Prostate gland (tissue), 2 donors: Measurements from ENCODE around the gene RYR1. TPM values are rescaled to one million over a fixed set of nuclear protein-coding genes. Genes with fewer than 3 reads are reported as not detected.

Experiments used
- DNase-seq: peaks from one replicate; pipeline ENCODE4 v3.0.0-alpha.2; 2019; ENCODE audit warnings: low spot score
- H3K27ac ChIP-seq, 2 donors: fragments of 200-600 bp; sonication (generic); 2 replicates each; pipeline ENCODE4 v1.5.1; 2017 to 2019
- H3K27me3 ChIP-seq: fragments of 200-600 bp; sonication (generic); replicated peaks from 2 replicates; pipeline ENCODE4 v1.5.1; 2019; ENCODE audit not compliant: insufficient read depth
- H3K36me3 ChIP-seq, 2 donors: fragments of 200-600 bp; sonication (generic); 1 replicate in 1 of 2; 2 replicates in 1 of 2; pipeline versions ENCODE4 v1.5.1 to v1.8.1; 2017 to 2019
- H3K4me1 ChIP-seq: fragments of 200-600 bp; sonication (generic); replicated peaks from 2 replicates; pipeline ENCODE4 v1.5.1; 2019
- H3K4me3 ChIP-seq, 2 donors: fragments of 200-600 bp; sonication (generic); 2 replicates each; pipeline ENCODE4 v1.5.1; 2017 to 2019
- H3K9me3 ChIP-seq: fragments of 200-600 bp; sonication (generic); 2 replicates; pipeline ENCODE4 v1.5.1; 2017
- CTCF ChIP-seq, 4 experiments: fragments of 200-600 bp in 2 of 4; fragments of 450-650 bp in 2 of 4; sonication (generic) in 2 of 4; IDR thresholded peaks; 1 replicate in 3 of 4; 2 replicates in 1 of 4; pipeline ENCODE4 v1.5.1; 2016 to 2019; ENCODE audit warnings: antibody characterized with exemption in 4 of 4, mild to moderate bottlenecking in 2 of 4, moderate library complexity in 2 of 4
- POLR2A ChIP-seq: fragments of 450-650 bp; IDR thresholded peaks from one replicate; pipeline ENCODE4 v1.6.1; 2016; ENCODE audit warnings: antibody characterized with exemption, mild to moderate bottlenecking
- POLR2AphosphoS5 ChIP-seq: sonication (generic); formaldehyde crosslinking; IDR thresholded peaks from one replicate; pipeline ENCODE4 v1.6.1; 2017; ENCODE audit warnings: antibody characterized with exemption
- WGBS: methylation state at CpG from one replicate; pipeline ENCODE4 v1.1.5; 2018; 5-methylcytosine and 5-hydroxymethylcytosine counted together
- intact Hi-C: fragments of 100-400 bp; cut with DNase I; formaldehyde crosslinking; loops from one replicate; pipeline ENCODE4 v1.14.2; 2022
- total RNA-seq, 2 donors: library from RNA; depleted of rRNA; stranded (reverse); fragments of >200 nt; gene quantifications; one replicate each; pipeline ENCODE4 v1.1.0, GENCODE V29; 2016

The RYR1 gene
- total RNA-seq, 2 donors from 2014 or later: 5.7 to 8.6 TPM

DNA sequence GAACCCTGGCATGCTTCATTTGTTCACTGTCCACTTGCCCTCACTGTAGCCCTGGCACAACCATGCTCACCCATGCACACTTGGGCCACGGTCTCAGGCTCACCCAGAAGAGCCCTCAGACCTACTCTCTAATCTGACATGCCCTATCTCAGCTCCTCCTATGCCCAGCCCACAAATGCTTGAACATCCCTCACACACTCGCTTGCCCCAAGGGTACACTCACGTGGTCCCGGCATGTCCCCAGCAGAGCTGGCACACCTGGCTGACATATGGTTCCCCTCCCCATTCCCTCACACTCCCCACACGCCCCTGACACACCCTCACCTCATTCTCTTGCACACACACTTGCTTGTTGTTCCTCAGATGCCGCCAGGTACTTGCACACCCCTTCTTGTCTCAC lies 128.6 kb downstream of the RYR1 start:
- no peak overlapping the region for H3K4me3 ChIP-seq
- H3K36me3 ChIP-seq: no peaks in the 10 kb centered on the region
- H3K4me1 ChIP-seq: no peaks in the 10 kb centered on the region
- H3K9me3 ChIP-seq: no peaks in the 10 kb centered on the region
- no peak for TF ChIP-seq CTCF (IDR thresholded peaks at IDR 0.05)
- TF ChIP-seq POLR2A: no peak
- TF ChIP-seq POLR2AphosphoS5: no peak
- no peaks in the 10 kb centered on the region for H3K27me3 ChIP-seq
- 70% methylated on average over 6 of the region's 6 CpGs for WGBS
- no peak overlapping the region for H3K27ac ChIP-seq
- no peak for DNase-seq
- intact Hi-C loops: no loop called here

DNA sequence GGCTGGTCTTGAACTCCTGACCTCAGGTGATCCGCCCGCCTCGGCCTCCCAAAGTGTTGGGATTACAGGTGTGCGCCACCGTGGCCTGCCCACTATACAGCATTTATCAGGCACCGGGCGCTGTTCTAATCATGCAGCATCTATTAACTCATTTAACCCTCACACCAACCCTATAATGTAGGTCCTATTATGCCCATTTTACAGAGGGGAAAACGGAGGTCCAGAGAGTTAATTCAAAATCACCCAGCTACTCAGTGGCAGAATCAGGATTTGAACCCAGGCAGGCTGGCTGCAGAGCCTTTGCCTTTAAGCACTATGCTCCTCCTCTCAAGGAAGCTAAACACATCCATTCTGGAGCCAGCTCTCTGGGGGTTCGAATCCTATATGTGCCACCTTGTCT lies 130.0 kb downstream of the RYR1 start:
- Histone ChIP-seq H3K27me3 (no peaks in the 10 kb centered on the region), H3K4me1 (no peaks in the 10 kb centered on the region), H3K9me3 (no peaks in the 10 kb centered on the region), H3K4me3 (no peak overlapping the region), H3K27ac (no peak overlapping the region), H3K36me3 (no peaks in the 10 kb centered on the region)
- TF ChIP-seq POLR2A: no peak
- TF ChIP-seq POLR2AphosphoS5: no peak
- TF ChIP-seq CTCF (IDR thresholded peaks at IDR 0.05): no peak
- intact Hi-C loops: no loop called here
- WGBS: 93% methylated on average over 9 of the region's 9 CpGs
- no peak for DNase-seq

GRCh38 chr19:38564981-38565690 lies 131.6 kb downstream of the RYR1 start:
- H3K4me3 ChIP-seq: peak overlapping the region; percentile 15 to 18
- no peaks in the 10 kb centered on the region for H3K27me3 ChIP-seq
- no peak overlapping the region for H3K27ac ChIP-seq
- no peaks in the 10 kb centered on the region for H3K9me3 ChIP-seq
- 18% methylated on average over 66 of the region's 111 CpGs for WGBS
- TF ChIP-seq POLR2A (no peak), CTCF (IDR thresholded peaks at IDR 0.05) (no peak), POLR2AphosphoS5 (no peak)
- no peak for DNase-seq
- intact Hi-C loops: no loop called here
- H3K4me1 ChIP-seq: no peaks in the 10 kb centered on the region
- no peaks in the 10 kb centered on the region for H3K36me3 ChIP-seq

GRCh38 chr19:38565691-38566105 lies 132.2 kb downstream of the RYR1 start:
- H3K4me3 ChIP-seq: peak overlapping the region; percentile 15 to 18
- TF ChIP-seq POLR2AphosphoS5 (no peak), CTCF (IDR thresholded peaks at IDR 0.05) (no peak), POLR2A (no peak)
- WGBS: 70% methylated on average over 21 of the region's 21 CpGs
- DNase-seq: no peak
- H3K9me3 ChIP-seq: no peaks in the 10 kb centered on the region
- H3K4me1 ChIP-seq: no peaks in the 10 kb centered on the region
- H3K27ac ChIP-seq: no peak overlapping the region
- no peaks in the 10 kb centered on the region for H3K27me3 ChIP-seq
- no peaks in the 10 kb centered on the region for H3K36me3 ChIP-seq
- intact Hi-C loops: no loop called here

DNA sequence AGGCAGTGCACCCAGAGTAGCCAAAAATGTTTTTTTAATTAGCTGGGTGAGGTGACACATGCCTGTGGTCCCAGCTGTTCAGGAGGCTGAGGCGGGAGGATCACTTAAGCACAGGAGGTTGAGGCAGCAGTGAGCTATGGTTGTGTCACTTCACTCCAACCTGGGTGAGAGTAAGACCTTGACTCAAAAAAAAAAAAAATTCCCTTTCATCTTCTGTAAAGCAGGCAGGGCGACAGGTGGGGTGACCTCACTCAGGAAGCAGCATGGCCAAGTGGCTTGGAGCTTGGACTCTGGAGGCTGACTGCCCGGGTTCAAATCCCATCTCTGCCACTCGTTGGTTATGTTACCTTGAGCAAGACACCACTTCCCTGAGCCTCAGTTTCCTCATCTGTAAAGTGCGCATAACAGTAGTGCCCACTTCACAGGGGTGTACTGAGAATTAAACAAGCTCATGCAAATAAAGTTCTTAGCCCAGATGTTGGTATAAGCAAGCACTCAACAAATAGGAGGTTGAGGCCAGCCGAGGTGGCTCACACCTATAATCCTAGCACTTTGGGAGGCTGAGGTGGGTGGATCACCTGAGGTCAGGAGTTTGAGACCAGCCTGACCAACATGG lies 136.0 kb downstream of the RYR1 start:
- H3K4me3 ChIP-seq: no peak overlapping the region
- H3K27ac ChIP-seq: no peak overlapping the region
- H3K36me3 ChIP-seq: no peaks in the 10 kb centered on the region
- no peaks in the 10 kb centered on the region for H3K27me3 ChIP-seq
- intact Hi-C loops: no loop called here
- H3K9me3 ChIP-seq: no peaks in the 10 kb centered on the region
- no peaks in the 10 kb centered on the region for H3K4me1 ChIP-seq
- 82% methylated on average over 6 of the region's 6 CpGs for WGBS
- DNase-seq: no peak
- TF ChIP-seq POLR2AphosphoS5 (no peak), CTCF (IDR thresholded peaks at IDR 0.05) (no peak)
